GM19395 (cell line): ENCODE data around the gene NCBP1.
"Not testable (repeated sequence)": the region's sequence is repeated elsewhere in the genome, so short reads cannot be mapped to it uniquely, and the experiment has no call there.

Experiments used
- ATAC-seq: cut with Tn5 transposase; IDR thresholded peaks from one replicate; pipeline ENCODE4 v1.9.1; 2021; ENCODE audit warnings: mild to moderate bottlenecking, moderate library complexity; ENCODE audit not compliant: unreplicated experiment

The NCBP1 gene

GRCh38 chr9:97668485-97668884 lies 34.9 kb downstream of the NCBP1 start:
- no peak for ATAC-seq

- ATAC-seq: no peak
Measured at GRCh38 chr9:97670586-97670985, 37.0 kb downstream of the NCBP1 start.

- no peak for ATAC-seq
Measured at GRCh38 chr9:97672403-97672802, 38.8 kb downstream of the NCBP1 start.

- ATAC-seq: no peak
Measured at GRCh38 chr9:97673922-97674321, 40.3 kb downstream of the NCBP1 start.

GRCh38 chr9:97675655-97676054 lies 42.0 kb downstream of the NCBP1 start:
- ATAC-seq: no peak

GRCh38 chr9:97682242-97682641 lies 48.6 kb downstream of the NCBP1 start:
- ATAC-seq: no peak

- no peak for ATAC-seq
Measured at GRCh38 chr9:97688654-97689053, 55.0 kb downstream of the NCBP1 start.

- ATAC-seq: no peak
Measured at GRCh38 chr9:97689401-97690180, 56.0 kb downstream of the NCBP1 start.

GRCh38 chr9:97694769-97695168 lies 61.1 kb downstream of the NCBP1 start:
- ATAC-seq: no peak

GRCh38 chr9:97695390-97695789 lies 61.8 kb downstream of the NCBP1 start:
- ATAC-seq: no peak

- no peak for ATAC-seq
Measured at GRCh38 chr9:97695995-97696802, 62.6 kb downstream of the NCBP1 start.

GRCh38 chr9:97696803-97697601 lies 63.4 kb downstream of the NCBP1 start, which contains the start of gene XPA:
XPA (minus strand) TSS chr9:97697340; CDS start chr9:97697292, 48 bp downstream.
- peak; percentile 94 for ATAC-seq

GRCh38 chr9:97697837-97698236 lies 64.2 kb downstream of the NCBP1 start:
- no peak for ATAC-seq

- ATAC-seq: no peak
Measured at GRCh38 chr9:97698865-97699264, 65.2 kb downstream of the NCBP1 start.

GRCh38 chr9:97699281-97699680 lies 65.7 kb downstream of the NCBP1 start:
- ATAC-seq: not testable (repeated sequence)

- not testable (repeated sequence) for ATAC-seq
Measured at GRCh38 chr9:97699824-97700223, 66.2 kb downstream of the NCBP1 start.

- ATAC-seq: no peak
Measured at GRCh38 chr9:97703437-97704344, 70.1 kb downstream of the NCBP1 start.

- no peak for ATAC-seq
Measured at GRCh38 chr9:97704345-97704677, 70.7 kb downstream of the NCBP1 start.

GRCh38 chr9:97704851-97705250 lies 71.2 kb downstream of the NCBP1 start:
- ATAC-seq: no peak

- no peak for ATAC-seq
Measured at GRCh38 chr9:97705354-97705950, 71.8 kb downstream of the NCBP1 start.
